Measurements from ENCODE around the gene NDP. TPM values are rescaled to one million over a fixed set of nuclear protein-coding genes. Genes with fewer than 3 reads are reported as not detected.

The NDP gene
- total RNA-seq, 6 experiments from 2014 or later: 0.09 to 0.31 TPM; not detected in 4

GRCh38 chrX:44016906-44017305 lies 43.7 kb upstream of the NDP start:
- no peak for TF ChIP-seq CTCF (IDR thresholded peaks at IDR 0.05)
- Mint-ChIP-seq H3K9me3 (no peaks in the 10 kb centered on the region), H3K27me3 (ENCODE audit: insufficient read depth) (no peaks in the 10 kb centered on the region; the same call in 1 of the 2 replicates), H3K27ac (no peak overlapping the region), H3K36me3 (ENCODE audit: low read depth) (no peaks in the 10 kb centered on the region), H3K4me1 (ENCODE audit: low read depth) (peaks cover 29% of the 10 kb centered on the region), H3K4me3 (no peak overlapping the region)
- DNase-seq: no peak

- DNase-seq: peak; percentile 82
- H3K4me3 Mint-ChIP-seq: peak overlapping the region; percentile 34
- H3K9me3 Mint-ChIP-seq: no peaks in the 10 kb centered on the region
- TF ChIP-seq CTCF (IDR thresholded peaks at IDR 0.05): peak; percentile 11; the same call in 1 of the 2 replicates
- H3K36me3 Mint-ChIP-seq (ENCODE audit: low read depth): no peaks in the 10 kb centered on the region
- peaks cover 1% of the 10 kb centered on the region for H3K27me3 Mint-ChIP-seq (ENCODE audit: insufficient read depth)
- peaks cover 40% of the 10 kb centered on the region for H3K4me1 Mint-ChIP-seq (ENCODE audit: low read depth)
- peak overlapping the region; percentile 73 for H3K27ac Mint-ChIP-seq
These were observed 39.4 kb upstream of the NDP start for GRCh38 chrX:44012484-44013096.

GRCh38 chrX:44011506-44011905 lies 38.3 kb upstream of the NDP start:
- H3K9me3 Mint-ChIP-seq: no peaks in the 10 kb centered on the region
- DNase-seq: no peak
- no peak for TF ChIP-seq CTCF (IDR thresholded peaks at IDR 0.05)
- H3K4me3 Mint-ChIP-seq: no peak overlapping the region
- H3K27me3 Mint-ChIP-seq (ENCODE audit: insufficient read depth): peaks cover 1% of the 10 kb centered on the region
- H3K27ac Mint-ChIP-seq: no peak overlapping the region
- H3K4me1 Mint-ChIP-seq (ENCODE audit: low read depth): peaks cover 34% of the 10 kb centered on the region
- H3K36me3 Mint-ChIP-seq (ENCODE audit: low read depth): no peaks in the 10 kb centered on the region

GRCh38 chrX:44010626-44011025 lies 37.4 kb upstream of the NDP start:
- no peak for TF ChIP-seq CTCF (IDR thresholded peaks at IDR 0.05)
- DNase-seq: no peak
- Mint-ChIP-seq H3K36me3 (ENCODE audit: low read depth) (no peaks in the 10 kb centered on the region), H3K4me3 (no peak overlapping the region), H3K27ac (no peak overlapping the region), H3K4me1 (ENCODE audit: low read depth) (peaks cover 34% of the 10 kb centered on the region), H3K9me3 (no peaks in the 10 kb centered on the region), H3K27me3 (ENCODE audit: insufficient read depth) (peaks cover 1% of the 10 kb centered on the region)

- Mint-ChIP-seq H3K27ac (no peak overlapping the region), H3K4me3 (no peak overlapping the region), H3K27me3 (ENCODE audit: insufficient read depth) (no peaks in the 10 kb centered on the region), H3K9me3 (no peaks in the 10 kb centered on the region), H3K4me1 (ENCODE audit: low read depth) (peaks cover 7% of the 10 kb centered on the region), H3K36me3 (ENCODE audit: low read depth) (no peaks in the 10 kb centered on the region)
- TF ChIP-seq CTCF (IDR thresholded peaks at IDR 0.05): no peak
- no peak for DNase-seq
These were observed 32.9 kb upstream of the NDP start for GRCh38 chrX:44006081-44006480.
